ENCODE results near the gene ADAMTS17.

Gene ADAMTS17

DNA sequence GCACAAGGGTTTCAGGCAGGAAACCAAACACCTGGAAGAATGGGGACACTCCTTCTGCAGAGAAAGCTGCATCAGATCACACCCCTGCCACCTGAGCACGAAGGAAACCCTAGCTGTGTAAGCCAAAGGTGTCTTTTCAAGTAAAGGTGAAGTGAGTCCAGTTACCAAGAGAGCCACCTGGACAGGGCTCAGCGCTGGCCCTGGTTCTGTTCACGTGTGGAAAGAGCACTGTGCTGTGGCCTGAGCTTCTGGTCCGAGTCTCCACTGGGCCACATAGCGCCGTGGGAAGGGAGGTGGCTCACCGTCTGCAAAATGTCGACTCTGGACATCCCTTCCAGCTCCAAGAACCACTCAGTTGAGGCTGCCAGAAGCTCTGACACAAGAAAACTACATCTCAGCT, 151.1 kb downstream of the ADAMTS17 start:
- no peak overlapping the region for H3K4me3 ChIP-seq (ENCODE audit: low read length)
- H3K79me2 ChIP-seq (ENCODE audit: low read length) = no peaks in the 10 kb centered on the region
- H4K20me1 ChIP-seq (ENCODE audit: insufficient read depth, low read length) = no peaks in the 10 kb centered on the region
- H3K4me1 ChIP-seq (ENCODE audit: low read length) = no peaks in the 10 kb centered on the region
- H3K9ac ChIP-seq (ENCODE audit: low read length) = no peak overlapping the region
- no peak overlapping the region for H3K27ac ChIP-seq (ENCODE audit: low read length)
- TF ChIP-seq, protein P1, sequence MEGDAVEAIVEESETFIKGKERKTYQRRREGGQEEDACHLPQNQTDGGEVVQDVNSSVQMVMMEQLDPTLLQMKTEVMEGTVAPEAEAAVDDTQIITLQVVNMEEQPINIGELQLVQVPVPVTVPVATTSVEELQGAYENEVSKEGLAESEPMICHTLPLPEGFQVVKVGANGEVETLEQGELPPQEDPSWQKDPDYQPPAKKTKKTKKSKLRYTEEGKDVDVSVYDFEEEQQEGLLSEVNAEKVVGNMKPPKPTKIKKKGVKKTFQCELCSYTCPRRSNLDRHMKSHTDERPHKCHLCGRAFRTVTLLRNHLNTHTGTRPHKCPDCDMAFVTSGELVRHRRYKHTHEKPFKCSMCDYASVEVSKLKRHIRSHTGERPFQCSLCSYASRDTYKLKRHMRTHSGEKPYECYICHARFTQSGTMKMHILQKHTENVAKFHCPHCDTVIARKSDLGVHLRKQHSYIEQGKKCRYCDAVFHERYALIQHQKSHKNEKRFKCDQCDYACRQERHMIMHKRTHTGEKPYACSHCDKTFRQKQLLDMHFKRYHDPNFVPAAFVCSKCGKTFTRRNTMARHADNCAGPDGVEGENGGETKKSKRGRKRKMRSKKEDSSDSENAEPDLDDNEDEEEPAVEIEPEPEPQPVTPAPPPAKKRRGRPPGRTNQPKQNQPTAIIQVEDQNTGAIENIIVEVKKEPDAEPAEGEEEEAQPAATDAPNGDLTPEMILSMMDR (IDR thresholded peaks at IDR 0.05; ENCODE audit: low read depth, low read length) = no peak
- no peak for TF ChIP-seq EZH2phosphoT487 (IDR thresholded peaks at IDR 0.05; ENCODE audit: low read depth)
- H3K9me3 ChIP-seq (ENCODE audit: insufficient read depth, low read length) = no peaks in the 10 kb centered on the region
- H3K4me2 ChIP-seq (ENCODE audit: low read length) = no peak overlapping the region
- peaks cover 3% of the 10 kb centered on the region; the same call in 1 of the 2 replicates for H3K27me3 ChIP-seq (ENCODE audit: low read depth, low read length)
- no peaks in the 10 kb centered on the region for H3K36me3 ChIP-seq (replicated peaks; ENCODE audit: low read depth, low read length)
- H2AFZ ChIP-seq (ENCODE audit: low read depth, low read length) = no peak overlapping the region

- no peak overlapping the region for H3K4me2 ChIP-seq (ENCODE audit: low read length)
- no peaks in the 10 kb centered on the region for H3K4me1 ChIP-seq (ENCODE audit: low read length)
- no peaks in the 10 kb centered on the region for H3K36me3 ChIP-seq (replicated peaks; ENCODE audit: low read depth, low read length)
- no peak overlapping the region for H2AFZ ChIP-seq (ENCODE audit: low read depth, low read length)
- TF ChIP-seq EZH2phosphoT487 (IDR thresholded peaks at IDR 0.05; ENCODE audit: low read depth) = no peak
- no peak overlapping the region for H3K9ac ChIP-seq (ENCODE audit: low read length)
- peaks cover 3% of the 10 kb centered on the region; the same call in 1 of the 2 replicates for H3K27me3 ChIP-seq (ENCODE audit: low read depth, low read length)
- no peak overlapping the region for H3K4me3 ChIP-seq (ENCODE audit: low read length)
- H4K20me1 ChIP-seq (ENCODE audit: insufficient read depth, low read length) = no peaks in the 10 kb centered on the region
- H3K9me3 ChIP-seq (ENCODE audit: insufficient read depth, low read length) = no peaks in the 10 kb centered on the region
- H3K79me2 ChIP-seq (ENCODE audit: low read length) = no peaks in the 10 kb centered on the region
- H3K27ac ChIP-seq (ENCODE audit: low read length) = no peak overlapping the region
Measured at GRCh38 chr15:100189849-100190248, 151.9 kb downstream of the ADAMTS17 start.

DNA sequence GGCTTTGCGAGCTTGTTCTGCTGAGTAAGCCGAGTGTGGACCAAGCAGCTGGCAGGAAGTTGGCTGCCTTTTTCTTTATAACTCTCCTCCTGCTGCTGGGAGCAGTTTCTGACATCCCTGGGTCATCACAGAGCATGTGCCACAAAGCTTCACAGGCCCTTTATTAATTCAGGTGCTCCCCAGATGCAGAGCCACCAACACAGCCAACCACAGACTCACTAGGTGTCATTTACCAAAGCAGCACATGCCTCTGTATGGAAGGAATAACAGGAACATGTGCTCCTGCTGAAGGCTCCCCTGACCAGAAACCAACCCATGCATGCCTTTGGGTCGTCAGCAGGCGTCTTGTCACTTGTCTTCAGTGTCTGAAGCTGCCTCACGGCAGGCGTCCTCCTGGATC, 152.5 kb downstream of the ADAMTS17 start:
- Histone ChIP-seq H3K4me1 (ENCODE audit: low read length) (no peaks in the 10 kb centered on the region), H2AFZ (ENCODE audit: low read depth, low read length) (no peak overlapping the region), H3K9me3 (ENCODE audit: insufficient read depth, low read length) (no peaks in the 10 kb centered on the region), H3K27ac (ENCODE audit: low read length) (no peak overlapping the region), H3K27me3 (ENCODE audit: low read depth, low read length) (peaks cover 3% of the 10 kb centered on the region; the same call in 1 of the 2 replicates), H4K20me1 (ENCODE audit: insufficient read depth, low read length) (no peaks in the 10 kb centered on the region), H3K4me2 (ENCODE audit: low read length) (no peak overlapping the region), H3K79me2 (ENCODE audit: low read length) (no peaks in the 10 kb centered on the region), H3K4me3 (ENCODE audit: low read length) (no peak overlapping the region), H3K9ac (ENCODE audit: low read length) (no peak overlapping the region), H3K36me3 (replicated peaks; ENCODE audit: low read depth, low read length) (no peaks in the 10 kb centered on the region)
- TF ChIP-seq, protein P1 (IDR thresholded peaks at IDR 0.05; ENCODE audit: low read depth, low read length) = no peak
- no peak for TF ChIP-seq EZH2phosphoT487 (IDR thresholded peaks at IDR 0.05; ENCODE audit: low read depth)

- Histone ChIP-seq H3K4me2 (ENCODE audit: low read length) (no peak overlapping the region), H3K27ac (ENCODE audit: low read length) (no peak overlapping the region), H3K9ac (ENCODE audit: low read length) (no peak overlapping the region), H3K9me3 (ENCODE audit: insufficient read depth, low read length) (no peaks in the 10 kb centered on the region), H3K4me1 (ENCODE audit: low read length) (no peaks in the 10 kb centered on the region), H3K79me2 (ENCODE audit: low read length) (no peaks in the 10 kb centered on the region), H3K4me3 (ENCODE audit: low read length) (no peak overlapping the region), H2AFZ (ENCODE audit: low read depth, low read length) (no peak overlapping the region), H3K36me3 (replicated peaks; ENCODE audit: low read depth, low read length) (no peaks in the 10 kb centered on the region), H3K27me3 (ENCODE audit: low read depth, low read length) (peaks cover 3% of the 10 kb centered on the region; the same call in 1 of the 2 replicates), H4K20me1 (ENCODE audit: insufficient read depth, low read length) (no peaks in the 10 kb centered on the region)
- TF ChIP-seq, protein P1 (IDR thresholded peaks at IDR 0.05; ENCODE audit: low read depth, low read length) = no peak
- TF ChIP-seq EZH2phosphoT487 (IDR thresholded peaks at IDR 0.05; ENCODE audit: low read depth) = no peak
Measured at GRCh38 chr15:100187677-100188076, 154.1 kb downstream of the ADAMTS17 start.

All from OCI-LY3 (cell line).